22Rv1 (cell line): Measurements from ENCODE around the gene ST8SIA1.

ENCODE experiments used
- CTCF ChIP-seq: fragments of 450-650 bp; IDR thresholded peaks from 2 replicates; pipeline ENCODE4 v1.5.1; 2017; ENCODE audit warnings: mild to moderate bottlenecking
- ZFX ChIP-seq: fragments of 450-650 bp; IDR thresholded peaks from 2 replicates; pipeline ENCODE4 v1.6.1; 2017; ENCODE audit warnings: antibody characterized with exemption, borderline replicate concordance

DNA sequence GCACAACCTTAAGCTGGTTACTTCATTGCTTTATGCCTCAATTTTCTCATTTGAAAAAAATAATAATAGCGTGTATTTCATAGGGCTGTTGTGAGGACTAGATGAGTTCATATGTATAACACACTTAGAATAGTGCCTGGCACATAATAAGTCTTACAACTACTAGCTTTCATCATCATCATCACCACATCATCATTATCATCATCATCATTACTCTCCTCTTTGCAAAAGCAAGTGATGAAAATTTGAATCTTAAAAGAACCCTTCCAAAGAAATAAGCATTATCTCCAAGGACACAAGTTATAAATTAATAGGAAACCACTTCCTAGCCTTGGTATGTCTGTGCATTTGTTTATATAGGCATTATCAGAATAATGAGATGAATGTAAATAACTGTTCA is 117.0 kb downstream of the ST8SIA1 start:
- TF ChIP-seq CTCF (no peak), ZFX (no peak)
